ENCODE data around the gene GREM2. TPM values are rescaled to one million over a fixed set of nuclear protein-coding genes. Genes with fewer than 3 reads are reported as not detected.

GREM2 gene
- total and polyA plus RNA-seq, 8 donors, result 0.99 to 4.4 (median 2.9) TPM

DNA sequence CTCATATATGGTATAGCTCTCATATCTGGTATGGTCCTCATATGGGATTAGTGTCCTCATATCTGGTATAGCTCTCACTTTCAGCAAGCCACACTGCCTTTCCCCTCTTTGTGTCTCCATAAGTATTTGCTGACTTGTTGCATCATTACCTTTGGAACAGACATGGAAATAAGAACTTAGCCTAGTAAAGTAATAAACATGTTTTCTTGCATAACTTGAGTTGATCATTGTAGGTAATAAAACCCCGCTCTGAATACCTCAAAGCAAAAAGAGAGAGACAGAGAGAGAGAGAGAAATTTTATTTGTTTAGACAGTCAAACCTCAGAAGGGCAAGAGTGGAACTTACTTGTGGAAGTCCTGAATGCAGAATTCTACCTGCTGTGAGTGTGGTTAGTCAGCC, 170.3 kb downstream of the GREM2 start:
- H3K27ac ChIP-seq, result no peak overlapping the region
- DNase-seq (no peak), ATAC-seq (no peak)
- no peak for TF ChIP-seq CTCF (IDR thresholded peaks at IDR 0.05)
- H3K4me1 ChIP-seq, result no peaks in the 10 kb centered on the region
- no peaks in the 10 kb centered on the region for H3K27me3 ChIP-seq
- H3K4me3 ChIP-seq, result no peak overlapping the region
- no peaks in the 10 kb centered on the region for H3K9me3 ChIP-seq
- H3K36me3 ChIP-seq, result no peaks in the 10 kb centered on the region
- intact Hi-C loops (cut with DNase I), result no loop called here
